ENCODE results near the gene HK2.
"Not testable (repeated sequence)": the region's sequence is repeated elsewhere in the genome, so short reads cannot be mapped to it uniquely, and the experiment has no call there.

Gene HK2

DNA sequence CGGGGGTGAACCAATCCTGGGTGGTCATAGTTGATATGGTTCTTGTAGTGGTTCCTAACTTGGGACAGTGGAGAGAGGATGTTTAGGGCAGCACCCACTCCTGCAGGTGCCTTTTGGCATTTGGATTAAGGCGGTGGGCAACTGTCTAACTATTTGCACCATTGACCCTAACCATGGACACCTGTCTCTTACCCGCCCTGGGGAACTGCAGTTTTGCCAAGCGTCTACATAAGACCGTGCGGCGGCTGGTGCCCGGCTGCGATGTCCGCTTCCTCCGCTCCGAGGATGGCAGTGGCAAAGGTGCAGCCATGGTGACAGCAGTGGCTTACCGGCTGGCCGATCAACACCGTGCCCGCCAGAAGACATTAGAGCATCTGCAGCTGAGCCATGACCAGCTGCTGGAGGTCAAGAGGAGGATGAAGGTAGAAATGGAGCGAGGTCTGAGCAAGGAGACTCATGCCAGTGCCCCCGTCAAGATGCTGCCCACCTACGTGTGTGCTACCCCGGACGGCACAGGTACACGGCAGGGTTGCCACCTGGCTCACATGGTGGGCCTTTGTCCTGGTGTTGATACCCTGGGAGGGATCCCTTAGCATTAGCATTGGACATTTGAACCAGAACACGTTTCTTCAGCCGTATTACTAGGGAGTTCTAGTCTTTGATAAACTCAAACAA is 46.3 kb downstream of the HK2 start:
- DNase-seq, result no peak

DNA sequence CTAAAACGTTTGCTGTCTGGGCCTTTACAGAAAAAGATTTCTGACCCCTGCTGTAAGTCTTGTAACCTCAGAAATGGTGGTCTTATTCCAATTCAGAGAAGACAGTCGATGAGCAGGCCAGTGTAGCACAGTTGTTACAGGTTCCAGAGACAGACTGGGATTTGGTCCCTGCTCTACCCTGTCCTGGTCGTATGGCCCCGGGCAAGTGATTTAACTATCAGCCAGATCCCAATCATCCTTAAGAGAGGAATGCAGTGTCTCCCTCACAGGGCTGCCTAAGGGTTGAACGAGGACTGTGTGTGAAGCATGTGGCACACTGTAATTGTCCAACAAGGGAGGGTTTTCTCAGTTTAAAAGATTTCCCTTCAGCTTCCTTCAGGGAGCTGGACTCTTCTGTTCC is 47.2 kb downstream of the HK2 start:
- no peak for DNase-seq

DNA sequence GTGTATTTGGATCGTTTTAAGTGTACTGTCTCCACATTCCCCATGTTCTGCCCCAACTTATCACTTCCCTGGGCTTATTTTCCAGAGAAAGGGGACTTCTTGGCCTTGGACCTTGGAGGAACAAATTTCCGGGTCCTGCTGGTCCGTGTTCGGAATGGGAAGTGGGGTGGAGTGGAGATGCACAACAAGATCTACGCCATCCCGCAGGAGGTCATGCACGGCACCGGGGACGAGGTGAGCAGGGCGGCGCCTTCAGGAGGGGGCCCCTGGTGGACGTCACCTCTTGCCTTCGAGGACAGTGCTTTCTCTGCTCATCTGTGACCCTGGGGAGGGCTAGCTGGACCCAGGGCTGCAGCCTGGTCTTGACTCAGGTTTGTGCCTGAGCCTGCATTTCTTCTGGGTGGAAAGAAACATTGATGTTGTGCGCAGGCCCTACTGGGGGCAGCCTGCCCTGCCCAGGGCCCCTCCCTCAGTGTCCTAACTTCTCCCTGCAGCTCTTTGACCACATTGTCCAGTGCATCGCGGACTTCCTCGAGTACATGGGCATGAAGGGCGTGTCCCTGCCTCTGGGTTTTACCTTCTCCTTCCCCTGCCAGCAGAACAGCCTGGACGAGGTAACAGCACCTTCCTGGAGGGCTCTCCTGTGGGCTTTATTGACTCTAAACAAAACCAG is 47.8 kb downstream of the HK2 start:
- no peak for DNase-seq

DNA sequence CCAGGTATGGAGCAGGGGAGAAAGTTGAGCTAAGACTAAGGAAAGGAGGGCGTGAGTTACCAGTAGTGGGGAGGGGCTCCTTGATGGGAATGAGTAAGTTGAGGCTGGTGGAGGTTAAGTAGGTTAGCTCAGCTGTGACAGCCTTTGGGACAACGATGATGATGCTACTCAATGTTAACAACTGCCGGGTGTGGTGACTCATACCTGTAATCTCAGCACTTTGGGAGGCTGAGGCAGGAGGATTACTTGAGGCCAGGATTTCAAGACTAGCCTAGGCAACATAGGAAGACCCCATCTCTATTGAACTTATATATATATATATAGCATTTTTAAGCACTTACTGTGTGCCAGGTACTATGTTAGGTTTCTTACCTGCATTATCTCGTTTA is 48.4 kb downstream of the HK2 start:
- DNase-seq, result no peak

DNA sequence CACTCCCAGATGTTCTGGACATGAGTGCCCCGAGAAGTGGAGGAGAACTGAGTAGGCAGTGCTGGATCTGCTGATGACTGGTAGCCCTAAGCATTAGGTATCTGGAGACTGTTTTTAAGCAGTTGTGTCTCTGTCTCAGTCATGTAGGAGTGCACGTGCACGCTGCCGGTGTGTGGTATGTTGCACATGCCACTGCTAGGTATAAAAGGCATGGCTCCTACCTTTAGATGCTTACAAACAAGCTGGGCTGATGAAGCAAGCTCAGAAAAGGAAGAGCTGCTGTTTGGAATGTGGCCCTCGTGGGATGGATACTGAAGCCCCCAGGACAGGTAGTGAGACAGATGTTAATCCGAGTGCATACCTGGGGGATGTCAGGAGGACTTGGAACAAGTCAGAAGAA is 49.1 kb downstream of the HK2 start:
- no peak for DNase-seq

DNA sequence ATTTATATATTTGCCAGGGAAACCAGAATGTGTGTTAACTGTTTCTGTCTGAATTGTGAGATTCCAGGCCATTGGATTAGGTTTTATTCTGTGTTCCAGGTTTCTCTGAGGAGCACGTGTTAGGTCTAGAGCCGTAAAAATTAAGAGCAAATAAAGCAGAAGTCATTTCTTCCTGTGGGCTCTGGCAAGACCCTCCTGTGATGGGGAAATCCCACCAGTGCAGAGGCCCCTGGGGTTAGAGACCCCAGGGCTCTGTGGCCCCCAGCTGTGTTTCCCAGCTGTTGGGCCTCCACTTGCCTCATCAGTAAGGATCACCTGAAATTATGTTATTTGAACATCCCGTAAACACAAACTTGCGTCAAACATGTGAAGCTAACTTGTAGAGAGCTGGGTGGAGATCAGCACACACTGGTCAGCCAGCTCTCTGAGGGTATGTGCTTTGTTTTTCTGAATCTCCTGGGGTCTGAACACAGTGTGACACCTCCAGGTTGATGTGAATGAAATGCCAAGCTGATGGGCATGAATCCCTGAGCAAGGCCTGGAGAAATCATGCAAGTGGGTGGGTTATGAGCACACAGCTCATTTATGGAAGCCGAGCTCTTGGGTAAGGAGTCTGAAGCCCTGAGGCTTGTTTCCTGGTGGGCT is 50.3 kb downstream of the HK2 start:
- DNase-seq, result no peak

DNA sequence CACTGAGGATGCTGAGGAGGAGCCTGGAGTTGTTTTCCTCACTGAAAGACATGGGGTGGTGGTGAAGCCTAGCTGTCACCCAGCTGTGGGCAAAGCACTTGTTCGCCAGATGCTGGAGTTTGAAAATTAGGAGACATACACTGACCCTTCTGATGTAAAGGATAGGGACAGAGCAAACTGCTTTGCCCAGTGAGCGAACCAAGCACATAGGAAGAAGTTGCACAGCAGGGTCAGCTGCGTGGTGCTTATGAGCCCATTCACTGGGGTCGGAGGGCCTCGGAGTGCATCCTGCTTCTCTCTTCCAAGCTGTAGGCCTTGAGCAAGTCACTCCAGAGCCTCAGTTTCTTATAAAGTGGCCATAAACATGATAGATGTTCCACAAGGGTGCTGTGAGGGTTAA is 50.9 kb downstream of the HK2 start:
- no peak for DNase-seq

DNA sequence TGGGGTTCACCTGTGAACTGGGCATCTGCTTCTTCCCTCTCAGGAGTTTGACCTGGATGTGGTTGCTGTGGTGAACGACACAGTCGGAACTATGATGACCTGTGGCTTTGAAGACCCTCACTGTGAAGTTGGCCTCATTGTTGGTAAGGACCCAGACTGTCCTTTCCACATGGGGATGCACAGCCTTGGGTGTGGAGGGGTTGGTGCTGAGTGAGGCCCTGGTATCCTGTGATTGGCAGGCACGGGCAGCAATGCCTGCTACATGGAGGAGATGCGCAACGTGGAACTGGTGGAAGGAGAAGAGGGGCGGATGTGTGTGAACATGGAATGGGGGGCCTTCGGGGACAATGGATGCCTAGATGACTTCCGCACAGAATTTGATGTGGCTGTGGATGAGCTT is 52.3 kb downstream of the HK2 start:
- DNase-seq, result no peak

DNA sequence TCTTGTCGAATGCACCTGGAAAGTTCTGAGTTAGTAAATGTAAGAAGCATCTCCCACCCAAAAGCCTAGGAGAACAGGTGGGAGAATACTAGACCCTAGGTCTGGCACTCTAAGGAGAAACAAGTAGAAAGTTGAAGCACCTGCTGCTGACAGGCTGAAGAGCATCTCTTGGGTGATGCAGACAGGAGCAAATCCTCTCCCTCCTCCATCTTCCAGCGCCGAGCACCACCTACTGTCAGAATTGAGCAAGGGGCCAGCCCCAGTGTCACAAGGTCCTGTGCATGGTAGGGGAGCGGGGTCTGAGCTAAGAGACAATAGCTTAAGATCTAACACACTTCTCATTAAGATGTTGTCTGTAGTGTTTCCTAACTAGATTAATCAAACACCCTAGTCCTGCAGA is 52.9 kb downstream of the HK2 start:
- DNase-seq, result no peak

DNA sequence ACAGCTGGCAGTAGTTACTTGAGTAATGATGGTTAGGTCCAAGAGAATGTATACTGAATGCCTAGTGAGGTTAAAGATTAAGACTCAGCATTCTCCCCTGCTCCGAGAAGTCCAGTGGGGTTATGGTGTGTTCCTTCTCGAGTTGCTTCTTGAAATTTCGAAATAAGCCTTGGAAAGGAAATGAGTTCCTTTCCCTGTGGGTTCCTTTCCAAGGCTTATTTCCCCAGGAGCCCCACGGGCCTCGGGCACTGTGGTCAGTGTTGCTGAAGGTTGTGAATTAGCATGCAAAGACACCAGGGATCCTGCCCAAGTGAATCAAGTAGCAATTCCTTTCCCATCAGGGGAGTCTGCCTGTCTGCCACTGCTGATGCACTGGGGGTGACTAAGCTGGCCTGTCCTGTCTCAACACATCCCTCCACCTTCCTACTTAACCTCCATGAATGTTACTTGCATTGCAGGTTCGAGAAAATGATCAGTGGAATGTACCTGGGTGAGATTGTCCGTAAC is 53.6 kb downstream of the HK2 start:
- DNase-seq, result no peak

DNA sequence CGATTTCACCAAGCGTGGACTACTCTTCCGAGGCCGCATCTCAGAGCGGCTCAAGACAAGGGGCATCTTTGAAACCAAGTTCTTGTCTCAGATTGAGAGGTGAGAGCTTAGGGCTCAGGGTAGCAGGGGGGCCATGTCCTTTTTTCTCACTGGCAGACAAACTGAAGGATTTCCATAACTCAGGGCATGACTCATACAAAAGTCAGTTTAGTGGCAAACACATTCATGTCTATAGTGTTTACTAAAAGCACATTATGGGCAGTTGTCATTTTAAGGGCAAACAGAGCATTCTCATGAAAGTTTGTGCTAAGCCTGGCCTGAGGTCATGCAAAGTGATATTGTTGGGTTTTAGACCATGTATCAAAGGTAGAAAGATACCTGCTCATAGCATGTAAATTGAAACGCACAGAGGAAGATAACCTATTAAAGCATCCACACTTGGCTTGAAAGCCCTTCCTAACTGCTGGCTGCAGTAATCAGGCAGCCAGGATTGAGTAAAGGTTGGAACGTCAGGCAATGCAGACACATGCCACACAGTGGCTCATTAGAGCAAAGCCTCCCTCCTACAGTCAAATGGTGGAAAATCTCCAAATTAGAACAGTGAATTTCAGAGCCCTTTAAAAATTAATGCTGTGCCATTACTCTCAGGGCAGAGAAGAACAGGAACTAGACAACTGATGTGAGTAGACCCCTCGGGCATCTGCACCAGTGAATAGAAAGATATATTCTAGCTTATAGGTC is 54.2 kb downstream of the HK2 start:
- no peak for DNase-seq

DNA sequence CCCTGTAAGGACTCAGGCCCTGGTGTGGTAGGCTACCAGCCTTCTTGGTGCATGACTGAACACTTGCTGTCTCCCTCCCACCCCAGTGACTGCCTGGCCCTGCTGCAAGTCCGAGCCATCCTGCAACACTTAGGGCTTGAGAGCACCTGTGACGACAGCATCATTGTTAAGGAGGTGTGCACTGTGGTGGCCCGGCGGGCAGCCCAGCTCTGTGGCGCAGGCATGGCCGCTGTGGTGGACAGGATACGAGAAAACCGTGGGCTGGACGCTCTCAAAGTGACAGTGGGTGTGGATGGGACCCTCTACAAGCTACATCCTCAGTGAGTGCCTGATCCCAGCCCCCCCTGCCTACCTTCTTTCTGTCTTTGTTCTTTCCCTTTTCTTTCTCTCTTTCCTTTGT is 55.2 kb downstream of the HK2 start:
- DNase-seq, result no peak

DNA sequence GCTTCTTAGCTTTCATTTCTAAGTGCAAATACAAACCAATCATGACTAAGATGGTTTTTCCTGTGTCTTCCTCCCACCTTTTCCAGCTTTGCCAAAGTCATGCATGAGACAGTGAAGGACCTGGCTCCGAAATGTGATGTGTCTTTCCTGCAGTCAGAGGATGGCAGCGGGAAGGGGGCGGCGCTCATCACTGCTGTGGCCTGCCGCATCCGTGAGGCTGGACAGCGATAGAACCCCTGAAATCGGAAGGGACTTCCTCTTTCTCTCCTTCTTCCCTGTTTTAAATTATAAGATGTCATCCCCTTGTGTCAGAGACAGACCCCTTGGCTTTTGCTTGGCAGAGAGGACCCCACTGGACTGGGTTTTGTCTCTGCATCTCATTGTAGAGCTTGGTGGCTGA is 56.8 kb downstream of the HK2 start:
- DNase-seq, result no peak

DNA sequence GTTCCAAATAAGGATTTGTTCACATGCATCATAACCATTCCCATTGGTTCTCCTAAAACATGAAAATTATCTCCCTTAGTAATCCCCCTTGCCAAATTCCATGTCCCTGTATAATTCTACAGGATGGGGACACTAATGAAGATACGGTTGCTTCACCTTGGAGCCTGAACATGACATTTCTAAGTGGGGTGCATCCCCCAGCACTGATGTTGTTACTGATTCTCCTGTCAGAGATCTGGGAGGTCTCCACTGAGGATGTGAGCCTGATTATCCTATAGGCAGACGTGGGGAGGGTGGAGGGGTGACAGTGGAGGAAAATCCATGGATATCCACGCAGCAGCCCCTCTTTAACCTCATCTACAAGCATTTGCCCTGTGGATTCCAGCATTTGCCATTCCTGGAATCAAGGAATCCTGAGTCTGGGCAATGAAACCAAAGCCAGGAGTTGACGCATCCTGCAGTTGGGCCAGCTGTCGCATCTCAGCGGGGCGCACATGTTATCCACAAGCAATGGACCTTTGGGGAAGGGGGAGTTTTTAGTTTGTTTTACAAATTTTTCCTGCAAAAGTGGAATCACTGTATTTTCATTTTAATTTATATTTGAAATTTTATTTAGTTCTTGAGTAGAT is 57.3 kb downstream of the HK2 start:
- DNase-seq, result no peak

DNA sequence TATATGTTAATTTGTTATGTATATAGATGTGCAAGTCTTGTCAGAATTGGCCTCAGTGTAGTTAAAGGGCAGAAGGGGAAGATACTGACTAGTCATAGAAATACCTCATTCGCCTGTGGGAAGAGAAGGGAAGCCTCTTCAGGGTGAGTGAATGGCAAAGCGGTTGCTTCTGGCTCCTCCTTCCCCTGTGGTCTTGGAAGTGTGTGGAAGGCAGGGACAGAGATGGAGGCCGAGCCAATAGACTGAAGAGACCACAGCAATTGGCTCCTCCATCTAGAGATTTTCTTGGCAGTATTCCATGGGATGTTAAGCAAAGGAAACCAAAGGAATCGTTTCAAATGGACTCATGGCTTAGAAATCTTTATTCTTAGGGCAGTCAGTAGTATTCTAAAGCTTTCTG is 57.9 kb downstream of the HK2 start:
- not testable (repeated sequence) for DNase-seq

DNA sequence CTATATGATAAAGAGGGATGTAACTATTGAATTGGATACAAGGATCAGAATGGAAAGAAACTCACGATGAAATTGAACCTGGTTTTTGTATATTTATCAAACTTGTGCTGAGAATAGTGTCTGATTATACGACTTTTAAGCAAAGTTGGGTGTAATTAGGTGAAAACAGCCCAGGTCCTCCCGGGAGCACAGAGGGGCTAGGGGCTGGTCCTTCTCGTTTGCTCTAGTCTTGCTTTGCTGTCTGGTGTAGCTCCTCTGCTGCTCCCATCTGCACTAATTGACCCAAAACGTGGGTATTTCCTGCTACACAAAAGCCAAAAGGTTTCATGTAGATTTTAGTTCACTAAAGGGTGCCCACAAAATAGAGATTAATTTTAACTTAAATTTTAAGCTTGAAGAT is 58.7 kb downstream of the HK2 start:
- DNase-seq, result no peak

DNA sequence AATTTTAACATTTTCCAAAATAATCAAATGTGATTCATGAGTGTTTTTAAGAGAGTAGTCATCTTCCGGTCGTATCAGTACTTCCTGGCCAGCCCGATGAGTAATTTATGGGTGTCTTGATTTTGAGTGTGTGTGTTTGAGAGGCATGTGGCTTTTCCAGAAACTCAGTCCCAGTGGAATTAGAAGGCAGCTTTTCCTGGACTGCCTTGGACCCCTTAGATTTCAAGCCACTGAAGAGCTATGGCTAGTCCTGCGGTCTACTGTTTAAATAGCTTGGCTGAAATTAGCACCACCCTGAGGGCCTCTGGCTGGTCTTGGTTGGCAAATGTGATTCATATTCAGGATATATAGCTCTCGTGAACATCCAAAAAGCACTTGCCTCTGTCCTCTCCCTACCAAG is 59.4 kb downstream of the HK2 start:
- DNase-seq, result no peak

DNA sequence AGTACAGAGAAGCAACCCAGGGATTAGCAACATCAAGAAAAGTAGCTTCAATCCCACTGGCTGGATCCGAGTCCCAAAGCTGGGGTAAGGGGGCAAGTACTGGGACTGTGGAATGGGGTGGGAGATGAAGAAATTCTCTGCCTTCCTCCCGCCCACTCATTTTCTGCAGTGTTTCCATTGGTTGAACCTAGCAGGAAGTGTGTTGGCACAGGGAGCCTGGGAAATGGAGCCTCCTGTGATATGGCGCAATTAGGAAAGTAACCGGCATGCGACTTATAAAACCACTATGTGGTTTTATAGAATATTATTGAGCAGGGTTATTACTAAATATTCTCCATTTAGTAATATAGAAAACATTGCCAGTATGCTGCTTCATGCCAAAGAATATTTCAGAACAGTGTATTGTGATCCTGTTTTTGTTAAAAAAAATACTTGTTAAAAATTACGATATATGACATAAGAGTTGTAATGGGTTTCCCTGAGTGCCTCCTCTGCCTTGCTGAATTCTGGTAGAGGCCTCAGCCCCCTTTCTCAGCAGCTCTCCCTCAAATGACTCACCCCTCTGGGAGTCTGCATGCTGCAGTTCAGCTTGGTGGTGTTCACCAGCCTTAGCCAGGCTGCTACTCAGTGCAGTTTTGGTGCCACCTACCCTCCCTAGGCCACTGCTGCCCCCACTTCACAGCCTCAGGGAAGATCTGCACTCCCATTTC is 60.5 kb downstream of the HK2 start:
- no peak for DNase-seq

DNA sequence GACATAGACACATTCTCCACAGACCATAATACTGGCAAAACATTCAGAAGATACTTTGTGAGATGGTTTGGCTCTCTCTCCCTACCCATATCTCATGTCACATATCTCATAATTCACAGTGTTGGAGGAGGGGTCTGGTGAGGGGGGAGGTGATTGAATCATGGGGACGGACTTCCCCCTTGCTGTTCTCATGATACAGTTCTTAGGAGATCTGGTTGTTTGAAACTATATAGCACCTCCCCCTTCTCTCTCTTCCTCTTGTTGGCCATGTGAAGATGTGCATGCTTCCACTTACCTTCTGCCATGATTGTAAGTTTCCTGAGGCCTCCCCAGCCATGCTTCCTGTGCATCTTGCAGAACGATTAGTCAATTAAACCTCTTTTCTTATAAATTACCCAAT is 61.1 kb downstream of the HK2 start:
- no peak for DNase-seq

DNA sequence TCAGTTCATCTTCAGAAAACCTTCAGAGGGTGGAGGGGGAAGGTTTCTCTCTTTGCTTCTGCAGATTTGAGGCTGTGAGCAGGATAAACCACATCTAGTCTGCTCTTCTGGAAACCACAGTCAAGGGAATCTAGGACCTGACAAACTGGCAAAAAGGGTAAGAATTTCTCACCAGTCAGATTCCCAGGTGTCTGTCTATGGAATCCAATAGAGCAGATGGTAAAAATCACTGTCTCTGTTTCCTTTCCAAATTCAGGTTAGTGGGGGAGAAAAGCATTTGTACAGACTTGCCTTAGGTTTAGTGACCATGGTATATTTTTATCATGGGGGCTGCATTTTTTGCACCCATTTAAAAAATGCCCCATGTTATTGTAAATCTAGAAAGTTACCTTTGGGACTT is 62.3 kb downstream of the HK2 start:
- no peak for DNase-seq

DNA sequence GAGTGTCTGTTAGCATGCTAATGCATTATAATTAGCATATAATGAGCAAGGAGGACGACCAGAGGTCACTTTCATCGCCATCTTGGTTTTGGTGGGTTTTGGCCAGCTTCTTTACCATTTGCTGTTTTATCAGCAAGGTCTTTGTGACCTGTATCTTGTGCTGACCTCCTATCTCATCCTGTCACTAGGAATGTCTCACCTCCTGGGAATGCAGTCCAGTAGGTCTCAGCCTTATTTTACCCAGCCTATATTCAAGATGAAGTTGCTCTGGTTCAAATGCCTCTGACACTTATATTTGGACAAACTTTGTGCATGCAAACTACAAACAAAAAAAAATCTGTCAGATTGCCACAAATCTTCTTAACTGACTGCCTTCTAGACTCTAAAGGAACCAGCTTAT is 66.3 kb downstream of the HK2 start:
- DNase-seq, result not testable (repeated sequence)

DNA sequence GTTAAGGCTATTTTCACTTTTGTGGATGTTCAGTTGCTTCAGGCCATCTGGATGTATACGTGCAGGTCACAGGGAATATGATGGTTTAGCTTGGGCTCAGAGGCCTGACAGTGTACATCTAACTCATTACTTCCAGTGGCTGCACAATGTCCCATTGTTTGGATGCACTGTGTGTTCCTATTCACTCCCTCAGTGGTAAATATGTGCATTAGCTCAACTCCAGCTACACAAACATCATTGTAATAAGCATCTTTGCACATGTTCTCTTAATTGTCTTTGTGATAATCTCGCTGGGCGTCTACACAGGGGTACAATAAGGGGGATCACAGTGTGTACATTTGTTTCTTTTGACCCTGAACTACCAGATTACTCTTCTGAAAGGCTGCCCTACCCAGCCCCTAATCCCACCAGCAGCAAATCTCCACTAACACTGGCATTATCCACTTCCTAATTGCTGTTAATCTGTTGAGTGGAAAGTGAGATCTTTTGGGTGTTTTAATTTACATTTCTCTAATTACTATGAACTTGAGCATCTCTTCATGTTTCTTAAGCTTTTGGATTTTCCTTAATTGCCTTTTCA is 68.4 kb downstream of the HK2 start:
- DNase-seq, result no peak
